Right atrium auricular region (tissue), 2 donors: ENCODE measurements around the gene KRT77. TPM values are rescaled to one million over a fixed set of nuclear protein-coding genes. Genes with fewer than 3 reads are reported as not detected.

ENCODE experiments used
- DNase-seq: peaks from one replicate; pipeline ENCODE4 v3.0.0-alpha.2; 2019; ENCODE audit warnings: low spot score
- H3K27ac ChIP-seq, 2 donors: fragments of 200-600 bp; sonication (generic); 1 replicate in 1 of 2; 2 replicates in 1 of 2; pipeline ENCODE4 v1.5.1; 2016 to 2019
- H3K27me3 ChIP-seq, 2 donors: fragments of 200-600 bp; sonication (generic); one replicate each; pipeline versions ENCODE4 v1.5.1 to v1.6.0; 2017 to 2019
- H3K36me3 ChIP-seq: fragments of 200-600 bp; sonication (generic); one replicate; pipeline ENCODE4 v1.5.1; 2016
- H3K4me1 ChIP-seq, 2 donors: fragments of 200-600 bp; sonication (generic); one replicate each; pipeline versions ENCODE4 v1.5.1 to v1.6.0; 2017 to 2019
- H3K4me3 ChIP-seq, 2 donors: fragments of 200-600 bp; sonication (generic); 1 replicate in 1 of 2; 2 replicates in 1 of 2; pipeline ENCODE4 v1.5.1; 2017 to 2019; ENCODE audit warnings: mild to moderate bottlenecking in 1 of 2, moderate library complexity in 1 of 2
- H3K9me3 ChIP-seq, 2 donors: fragments of 200-600 bp; sonication (generic); one replicate each; pipeline ENCODE4 v1.5.1; 2019
- total RNA-seq, 2 donors: library from RNA; depleted of rRNA; stranded (reverse); fragments of >200 nt; gene quantifications; one replicate each; pipeline ENCODE4 v1.1.0, GENCODE V29; 2016
- TF ChIP-seq, protein P1 (sequence below), 2 donors: fragments of 200-600 bp; sonication (generic); IDR thresholded peaks; one replicate each; pipeline ENCODE4 v1.5.1; 2019; ENCODE audit warnings: antibody characterized with exemption in 2 of 2

The KRT77 gene
- total RNA-seq, 2 donors from 2014 or later = not detected

DNA sequence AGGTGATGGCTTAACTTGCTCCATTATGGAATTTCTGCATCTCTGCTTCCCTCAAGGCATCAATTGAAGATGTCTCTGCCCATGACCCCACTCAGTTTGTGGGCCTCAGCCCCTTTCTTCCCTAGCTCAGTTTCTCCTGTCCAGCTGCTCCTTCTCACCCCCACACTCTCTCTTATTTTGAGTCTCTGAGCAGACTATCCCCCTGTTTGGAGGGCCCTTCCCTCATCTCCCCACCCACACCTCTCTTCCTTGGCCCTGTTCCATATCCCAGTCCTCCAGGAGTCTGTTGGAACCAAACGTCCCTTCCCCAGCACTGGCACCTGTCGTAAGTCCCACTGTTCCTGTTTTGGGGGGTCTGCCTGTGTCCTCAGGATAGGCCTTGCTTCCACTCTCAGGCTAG, 14.8 kb downstream of the KRT77 start:
- TF ChIP-seq, protein P1, sequence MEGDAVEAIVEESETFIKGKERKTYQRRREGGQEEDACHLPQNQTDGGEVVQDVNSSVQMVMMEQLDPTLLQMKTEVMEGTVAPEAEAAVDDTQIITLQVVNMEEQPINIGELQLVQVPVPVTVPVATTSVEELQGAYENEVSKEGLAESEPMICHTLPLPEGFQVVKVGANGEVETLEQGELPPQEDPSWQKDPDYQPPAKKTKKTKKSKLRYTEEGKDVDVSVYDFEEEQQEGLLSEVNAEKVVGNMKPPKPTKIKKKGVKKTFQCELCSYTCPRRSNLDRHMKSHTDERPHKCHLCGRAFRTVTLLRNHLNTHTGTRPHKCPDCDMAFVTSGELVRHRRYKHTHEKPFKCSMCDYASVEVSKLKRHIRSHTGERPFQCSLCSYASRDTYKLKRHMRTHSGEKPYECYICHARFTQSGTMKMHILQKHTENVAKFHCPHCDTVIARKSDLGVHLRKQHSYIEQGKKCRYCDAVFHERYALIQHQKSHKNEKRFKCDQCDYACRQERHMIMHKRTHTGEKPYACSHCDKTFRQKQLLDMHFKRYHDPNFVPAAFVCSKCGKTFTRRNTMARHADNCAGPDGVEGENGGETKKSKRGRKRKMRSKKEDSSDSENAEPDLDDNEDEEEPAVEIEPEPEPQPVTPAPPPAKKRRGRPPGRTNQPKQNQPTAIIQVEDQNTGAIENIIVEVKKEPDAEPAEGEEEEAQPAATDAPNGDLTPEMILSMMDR (IDR thresholded peaks at IDR 0.05) = no peak
- Histone ChIP-seq H3K9me3 (no peaks in the 10 kb centered on the region), H3K4me3 (no peak overlapping the region), H3K36me3 (no peaks in the 10 kb centered on the region), H3K4me1 (peaks cover 0 to 11% of the 10 kb centered on the region in 2 donors), H3K27me3 (no peaks in the 10 kb centered on the region), H3K27ac (no peak overlapping the region)
- no peak for DNase-seq

DNA sequence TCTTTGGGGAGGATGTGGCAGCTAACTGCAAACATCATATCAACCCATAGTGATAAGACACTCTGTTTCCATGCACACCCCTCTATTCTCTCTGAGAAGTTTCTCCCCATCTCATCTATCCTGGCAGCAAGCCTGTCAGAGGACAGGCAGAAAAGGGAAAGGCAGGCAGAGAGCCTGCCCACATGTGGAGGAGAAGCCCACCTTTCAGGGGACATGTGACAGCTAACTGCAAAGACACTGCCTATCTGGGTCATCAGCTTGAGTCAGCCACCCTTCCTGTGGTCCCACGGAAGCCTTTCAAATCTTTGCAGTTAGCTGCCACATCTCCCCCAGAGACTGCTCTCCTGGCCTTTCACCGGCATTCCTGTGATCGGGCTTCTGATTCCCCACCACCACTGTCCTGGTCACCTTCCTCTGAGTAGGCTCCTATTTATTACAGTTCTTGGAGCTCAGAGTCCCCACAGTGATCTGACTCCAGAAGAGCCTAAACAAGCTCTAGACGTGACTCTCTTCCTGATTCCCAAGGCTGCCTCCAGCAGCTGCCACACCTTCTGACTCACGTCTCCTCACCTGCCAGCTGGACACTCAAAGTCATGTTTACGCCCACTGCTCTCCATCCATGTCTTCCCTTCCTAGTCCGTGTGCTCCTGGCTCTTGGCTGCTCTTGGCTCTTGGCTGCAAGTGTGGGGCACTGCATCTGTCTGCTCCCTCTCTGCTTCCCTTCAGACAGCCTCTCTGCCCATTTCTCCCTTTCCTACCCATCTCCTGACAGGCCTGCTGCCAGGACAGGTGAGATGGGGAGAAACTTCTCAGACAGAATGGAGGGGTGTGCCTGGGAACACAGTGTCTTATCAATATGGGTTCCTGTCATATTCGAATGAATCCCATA, 15.6 kb downstream of the KRT77 start:
- TF ChIP-seq, protein P1 (IDR thresholded peaks at IDR 0.05) = no peak
- peaks cover 0 to 11% of the 10 kb centered on the region in 2 donors for H3K4me1 ChIP-seq
- H3K27ac ChIP-seq = no peak overlapping the region
- H3K27me3 ChIP-seq = no peaks in the 10 kb centered on the region
- DNase-seq = no peak
- H3K4me3 ChIP-seq = no peak overlapping the region
- H3K9me3 ChIP-seq = no peaks in the 10 kb centered on the region
- H3K36me3 ChIP-seq = no peaks in the 10 kb centered on the region

DNA sequence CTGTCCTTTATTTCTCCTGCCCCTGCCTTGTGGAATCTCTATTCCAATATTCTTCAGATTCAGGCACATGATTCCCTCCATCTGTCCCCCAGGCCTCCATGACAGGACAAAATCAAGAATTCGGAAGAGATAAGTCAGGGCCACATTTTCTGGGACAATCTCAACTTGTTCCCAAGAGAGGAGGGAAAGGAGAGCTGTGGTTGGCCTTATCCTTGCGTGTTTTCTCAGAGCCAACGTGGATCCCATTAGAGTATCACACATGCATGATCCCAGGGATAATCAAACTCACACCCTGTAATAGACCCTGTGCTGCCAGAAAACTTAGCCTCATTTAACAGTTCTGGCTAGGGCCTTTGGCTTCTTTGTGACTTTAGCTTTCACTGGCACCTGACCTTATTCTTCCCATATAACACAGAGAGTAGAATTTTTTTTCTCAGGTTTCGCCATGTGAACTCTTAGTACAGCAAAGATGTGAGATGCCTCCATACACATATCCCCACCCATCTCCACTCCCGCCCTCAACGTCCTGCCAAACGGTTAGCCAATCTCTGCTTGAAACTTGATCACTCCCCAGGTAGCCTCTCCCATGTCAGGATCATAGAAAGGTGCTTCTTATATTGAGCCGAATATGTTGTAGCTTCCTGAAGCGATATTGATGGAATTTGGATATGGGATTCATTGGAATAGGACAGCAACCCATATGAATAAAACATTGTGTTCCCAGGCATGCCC, 16.4 kb downstream of the KRT77 start:
- H3K27me3 ChIP-seq = no peaks in the 10 kb centered on the region
- H3K27ac ChIP-seq = no peak overlapping the region
- DNase-seq = no peak
- no peak overlapping the region for H3K4me3 ChIP-seq
- TF ChIP-seq, protein P1 (IDR thresholded peaks at IDR 0.05) = no peak
- H3K4me1 ChIP-seq = peaks cover 0 to 11% of the 10 kb centered on the region in 2 donors
- no peaks in the 10 kb centered on the region for H3K36me3 ChIP-seq
- no peaks in the 10 kb centered on the region for H3K9me3 ChIP-seq

DNA sequence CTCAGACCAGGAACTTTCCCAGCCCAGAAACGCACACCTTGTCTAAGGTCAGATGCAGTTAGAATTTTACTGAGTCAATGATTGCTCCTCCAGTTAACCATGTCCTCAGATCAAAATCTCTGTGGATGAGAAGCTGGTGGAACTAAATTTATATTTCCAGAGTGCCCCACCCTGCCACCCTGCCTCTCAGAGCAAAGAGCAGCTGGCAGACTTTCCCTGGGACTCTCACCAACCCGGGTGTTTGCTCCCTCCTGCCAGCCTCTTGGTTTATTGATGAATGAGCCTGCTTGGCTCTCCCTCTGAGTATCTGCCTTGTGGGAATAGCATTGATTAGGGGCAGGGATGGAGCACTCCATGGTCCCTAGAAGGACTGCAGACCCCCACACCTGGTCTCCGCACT, 17.3 kb downstream of the KRT77 start:
- TF ChIP-seq, protein P1 (IDR thresholded peaks at IDR 0.05) = no peak
- no peaks in the 10 kb centered on the region for H3K9me3 ChIP-seq
- no peak overlapping the region for H3K4me3 ChIP-seq
- no peak overlapping the region for H3K27ac ChIP-seq
- peaks cover 0 to 7% of the 10 kb centered on the region in 2 donors for H3K4me1 ChIP-seq
- no peak for DNase-seq
- H3K27me3 ChIP-seq = no peaks in the 10 kb centered on the region
- H3K36me3 ChIP-seq = no peaks in the 10 kb centered on the region

DNA sequence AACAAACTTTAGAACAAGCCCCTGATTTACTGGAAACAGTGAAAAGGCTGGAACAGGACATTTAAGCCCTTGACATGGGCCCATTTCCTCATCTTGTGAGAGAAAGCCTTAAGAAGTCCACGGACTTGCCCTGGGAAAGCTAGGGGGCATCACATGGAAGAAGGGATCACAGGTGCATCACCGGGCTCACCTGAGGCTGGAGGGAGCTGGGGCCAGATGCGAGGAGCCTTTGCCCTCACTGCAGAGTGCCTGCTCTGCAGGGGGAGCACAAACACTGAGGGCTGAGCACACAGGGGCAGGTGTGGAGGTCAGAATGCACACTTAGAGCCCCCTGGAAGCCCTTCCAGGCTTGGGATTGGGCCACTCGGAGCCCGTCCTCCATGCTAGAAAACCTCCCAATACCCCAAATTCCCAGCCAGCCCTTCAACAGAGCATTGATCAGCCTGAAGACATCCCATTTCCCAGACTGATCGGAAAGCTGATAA, 17.9 kb downstream of the KRT77 start:
- H3K27me3 ChIP-seq = no peaks in the 10 kb centered on the region
- no peaks in the 10 kb centered on the region for H3K36me3 ChIP-seq
- H3K4me3 ChIP-seq = no peak overlapping the region
- H3K27ac ChIP-seq = no peak overlapping the region
- no peaks in the 10 kb centered on the region for H3K9me3 ChIP-seq
- DNase-seq = no peak
- H3K4me1 ChIP-seq = peaks cover 0 to under 1% of the 10 kb centered on the region in 2 donors
- TF ChIP-seq, protein P1 (IDR thresholded peaks at IDR 0.05) = no peak
